Kidney capillary endothelial cell (primary cell): ENCODE data around the gene PTPRE.

Experiments
- DNase-seq: peaks from one replicate; pipeline ENCODE4 v3.0.0-alpha.2; 2018; ENCODE audit warnings: low spot score

The PTPRE gene

GRCh38 chr10:128047351-128047750, 140.4 kb downstream of the PTPRE start:
- DNase-seq = peak; percentile 61

GRCh38 chr10:128047991-128048818, 141.3 kb downstream of the PTPRE start:
- peak; percentile 29 for DNase-seq

- DNase-seq = no peak
Measured at GRCh38 chr10:128048819-128049210, 141.9 kb downstream of the PTPRE start.

GRCh38 chr10:128049226-128050120, 142.6 kb downstream of the PTPRE start:
- DNase-seq = no peak

GRCh38 chr10:128050121-128050516, 143.2 kb downstream of the PTPRE start:
- DNase-seq = no peak

- no peak for DNase-seq
Measured at GRCh38 chr10:128050936-128051335, 144.0 kb downstream of the PTPRE start.

GRCh38 chr10:128051548-128051947, 144.6 kb downstream of the PTPRE start:
- no peak for DNase-seq

GRCh38 chr10:128052696-128053095, 145.8 kb downstream of the PTPRE start:
- no peak for DNase-seq

GRCh38 chr10:128053356-128053755, 146.5 kb downstream of the PTPRE start:
- DNase-seq = no peak

- DNase-seq = no peak
Measured at GRCh38 chr10:128054163-128054970, 147.5 kb downstream of the PTPRE start.

- DNase-seq = no peak
Measured at GRCh38 chr10:128055061-128055868, 148.4 kb downstream of the PTPRE start.

- DNase-seq = no peak
Measured at GRCh38 chr10:128056303-128057050, 149.6 kb downstream of the PTPRE start.

- DNase-seq = no peak
Measured at GRCh38 chr10:128058106-128058749, 151.3 kb downstream of the PTPRE start.

- no peak for DNase-seq
Measured at GRCh38 chr10:128058750-128059134, 151.8 kb downstream of the PTPRE start.

- DNase-seq = no peak
Measured at GRCh38 chr10:128059266-128059981, 152.5 kb downstream of the PTPRE start.

GRCh38 chr10:128059982-128060293, 153.0 kb downstream of the PTPRE start:
- DNase-seq = no peak

GRCh38 chr10:128060341-128061250, 153.7 kb downstream of the PTPRE start:
- no peak for DNase-seq
